Stimulated activated memory B cell treated with anti-CD40 and anti-IgM and Interleukin-4, amounts not matched to agents 10 μg/mL and 1 μg/mL and 100 μg/mL, for 72 hours (primary cell): Measurements from ENCODE around the gene CDH24.
"Not testable (repeated sequence)": the region's sequence is repeated elsewhere in the genome, so short reads cannot be mapped to it uniquely, and the experiment has no call there.

Experiments used
- ATAC-seq: fragments of 150-1000 bp; cut with Tn5 transposase; 2 replicates; pipeline ENCODE4 v1.10.0; 2021
- H3K27ac Mint-ChIP-seq: one replicate; pipeline ENCODE4 v1.8.0; 2022; ENCODE audit warnings: mild to moderate bottlenecking, mixed read lengths
- H3K27me3 Mint-ChIP-seq: one replicate; pipeline ENCODE4 v1.8.0; 2022; ENCODE audit warnings: mixed read lengths
- H3K36me3 Mint-ChIP-seq: one replicate; pipeline ENCODE4 v1.8.0; 2022; ENCODE audit warnings: mixed read lengths
- H3K4me1 Mint-ChIP-seq: one replicate; pipeline ENCODE4 v1.8.0; 2022; ENCODE audit warnings: mixed read lengths
- H3K4me3 Mint-ChIP-seq: one replicate; pipeline ENCODE4 v1.8.0; 2022; ENCODE audit warnings: mild to moderate bottlenecking, moderate library complexity, mixed read lengths
- H3K9me3 Mint-ChIP-seq: one replicate; pipeline ENCODE4 v1.8.0; 2022; ENCODE audit warnings: mixed read lengths

The CDH24 gene

DNA sequence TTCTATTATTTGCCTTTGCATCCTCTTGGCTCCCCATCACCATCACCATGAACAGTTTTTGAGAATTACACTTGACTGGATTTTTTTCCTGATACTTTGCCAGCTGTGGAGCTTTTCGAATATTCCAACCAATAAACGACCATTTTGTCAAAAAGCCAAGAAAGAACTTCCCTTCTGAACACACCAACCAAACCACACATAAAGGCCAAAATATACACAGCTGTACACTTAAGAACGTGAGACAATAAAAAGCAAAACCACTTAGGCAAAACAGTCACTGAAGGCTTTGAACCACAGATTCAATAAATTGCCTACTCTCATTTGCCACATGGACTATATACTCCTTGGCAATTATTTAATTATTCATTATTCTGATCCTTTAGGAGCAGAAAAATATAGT lies 48.5 kb downstream of the CDH24 start:
- no peaks in the 10 kb centered on the region for H3K36me3 Mint-ChIP-seq
- H3K9me3 Mint-ChIP-seq, result no peaks in the 10 kb centered on the region
- peaks cover 24% of the 10 kb centered on the region for H3K4me1 Mint-ChIP-seq
- no peak for ATAC-seq
- peak overlapping the region; percentile 72 for H3K27ac Mint-ChIP-seq
- H3K27me3 Mint-ChIP-seq, result no peaks in the 10 kb centered on the region
- H3K4me3 Mint-ChIP-seq, result peak overlapping the region; percentile 41

- Mint-ChIP-seq H3K27me3 (no peaks in the 10 kb centered on the region), H3K4me1 (peaks cover 24% of the 10 kb centered on the region), H3K27ac (peak overlapping the region; percentile 97), H3K9me3 (no peaks in the 10 kb centered on the region), H3K4me3 (peak overlapping the region; percentile 87), H3K36me3 (no peaks in the 10 kb centered on the region)
- peak; percentile 99 for ATAC-seq
Observed at GRCh38 chr14:23006544-23007419, 50.5 kb downstream of the CDH24 start.

DNA sequence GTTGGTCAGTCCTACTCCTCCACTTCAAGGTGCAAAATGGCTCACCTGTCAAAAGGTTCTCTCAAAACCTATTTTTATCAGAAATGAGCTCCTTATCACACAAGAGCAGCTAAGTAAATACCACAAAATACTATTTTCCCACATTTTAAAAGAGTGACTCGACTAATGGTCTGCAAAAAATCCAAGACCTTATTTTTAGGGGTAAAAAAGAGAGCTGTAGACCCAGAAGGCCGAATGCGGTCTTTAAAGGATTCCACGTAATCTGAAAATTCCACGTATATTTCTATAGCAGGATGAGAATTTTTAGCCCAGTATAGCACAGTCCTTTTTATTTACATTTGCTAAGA lies 51.2 kb downstream of the CDH24 start:
- peak overlapping the region; percentile 97 for H3K27ac Mint-ChIP-seq
- H3K4me1 Mint-ChIP-seq, result peaks cover 24% of the 10 kb centered on the region
- no peaks in the 10 kb centered on the region for H3K27me3 Mint-ChIP-seq
- no peaks in the 10 kb centered on the region for H3K36me3 Mint-ChIP-seq
- peak overlapping the region; percentile 87 for H3K4me3 Mint-ChIP-seq
- no peak for ATAC-seq
- H3K9me3 Mint-ChIP-seq, result no peaks in the 10 kb centered on the region

DNA sequence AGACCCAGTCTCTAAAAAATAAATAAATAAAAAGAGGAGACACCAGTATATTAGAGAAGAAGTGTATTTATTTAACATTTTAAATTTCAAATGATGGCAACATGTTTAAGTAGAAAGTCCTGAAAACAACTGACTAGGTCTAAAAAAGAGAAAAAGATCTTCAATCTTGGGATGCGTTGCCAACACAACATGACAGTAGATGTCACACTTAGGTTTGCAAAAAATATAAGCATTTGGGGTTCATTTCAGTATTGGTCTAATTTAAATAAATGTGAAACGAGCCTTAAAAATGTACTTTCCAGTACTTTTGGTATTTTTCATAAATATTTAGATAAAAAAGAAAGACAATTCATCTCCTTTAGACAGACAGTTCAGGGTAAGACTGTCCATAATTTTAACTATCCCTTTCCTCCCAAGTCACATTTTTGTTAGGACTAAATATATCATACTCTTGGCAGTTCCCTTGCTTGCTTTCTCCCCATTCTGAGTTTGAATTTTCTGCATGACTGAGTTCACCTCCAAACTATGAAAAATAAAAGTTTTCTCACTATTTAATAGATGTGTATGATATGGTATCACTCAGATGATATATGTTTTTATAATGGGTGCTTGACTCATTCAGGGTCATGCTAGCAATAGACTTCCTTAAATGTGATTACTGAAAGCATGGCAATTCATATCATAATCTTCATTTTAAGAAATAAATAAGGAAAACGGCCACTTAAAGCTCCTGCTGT lies 51.7 kb downstream of the CDH24 start:
- Mint-ChIP-seq H3K27me3 (no peaks in the 10 kb centered on the region), H3K4me1 (peaks cover 24% of the 10 kb centered on the region), H3K4me3 (peak overlapping the region; percentile 87), H3K27ac (peak overlapping the region; percentile 97), H3K36me3 (no peaks in the 10 kb centered on the region), H3K9me3 (no peaks in the 10 kb centered on the region)
- ATAC-seq, result no peak

DNA sequence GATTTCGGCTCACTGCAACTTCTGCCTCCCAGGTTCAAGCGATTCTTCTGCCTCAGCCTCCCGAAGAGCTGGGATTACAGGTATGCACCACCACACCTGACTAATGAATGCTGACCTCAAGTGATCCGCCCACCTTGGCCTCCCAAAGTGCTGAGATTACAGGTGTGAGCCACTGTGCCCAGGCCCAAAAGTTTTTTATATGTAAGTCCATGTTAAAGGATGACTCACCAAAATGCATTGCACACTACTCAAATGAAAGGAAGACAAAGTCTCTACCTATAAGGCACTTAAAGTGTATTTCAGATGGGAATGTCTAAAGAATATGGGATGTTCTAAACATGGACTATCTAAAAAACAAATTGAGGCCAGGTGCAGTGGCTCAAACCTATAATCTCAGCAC lies 53.0 kb downstream of the CDH24 start:
- H3K4me3 Mint-ChIP-seq, H3K9me3 Mint-ChIP-seq, H3K36me3 Mint-ChIP-seq, H3K27me3 Mint-ChIP-seq, ATAC-seq, H3K27ac Mint-ChIP-seq: not testable (repeated sequence)
- H3K4me1 Mint-ChIP-seq, result peaks cover 24% of the 10 kb centered on the region

- no peaks in the 10 kb centered on the region for H3K9me3 Mint-ChIP-seq
- no peak overlapping the region for H3K27ac Mint-ChIP-seq
- H3K36me3 Mint-ChIP-seq, result no peaks in the 10 kb centered on the region
- no peaks in the 10 kb centered on the region for H3K27me3 Mint-ChIP-seq
- peaks cover 16% of the 10 kb centered on the region for H3K4me1 Mint-ChIP-seq
- H3K4me3 Mint-ChIP-seq, result no peak overlapping the region
- ATAC-seq, result no peak
Observed at GRCh38 chr14:23002592-23002991, 54.7 kb downstream of the CDH24 start.

DNA sequence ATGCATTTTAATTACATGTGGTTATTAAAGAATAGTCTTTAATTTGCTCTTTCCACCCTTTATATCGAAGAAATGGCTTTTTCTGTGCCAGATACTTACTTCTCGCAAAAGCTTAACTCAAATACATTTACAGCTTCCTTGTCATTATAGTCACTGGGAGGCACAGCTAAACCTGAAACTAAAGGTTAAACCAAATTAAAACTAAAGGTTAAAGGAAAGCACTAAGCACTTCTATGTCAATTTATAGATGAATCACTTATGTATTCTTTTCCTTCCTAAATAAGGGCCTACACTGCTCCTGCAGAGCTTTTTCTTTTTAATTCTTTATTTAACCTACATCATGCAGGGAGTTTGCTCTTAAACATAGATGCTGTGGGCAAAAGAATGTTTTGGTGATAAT lies 56.5 kb downstream of the CDH24 start:
- Mint-ChIP-seq H3K27ac (no peak overlapping the region), H3K4me1 (peaks cover 9% of the 10 kb centered on the region), H3K4me3 (no peak overlapping the region), H3K27me3 (no peaks in the 10 kb centered on the region), H3K9me3 (no peaks in the 10 kb centered on the region), H3K36me3 (no peaks in the 10 kb centered on the region)
- ATAC-seq, result no peak

- Mint-ChIP-seq H3K27me3 (no peaks in the 10 kb centered on the region), H3K27ac (no peak overlapping the region), H3K9me3 (no peaks in the 10 kb centered on the region), H3K4me1 (no peaks in the 10 kb centered on the region), H3K4me3 (no peak overlapping the region), H3K36me3 (no peaks in the 10 kb centered on the region)
- no peak for ATAC-seq
Observed at GRCh38 chr14:22998329-22999012, 58.8 kb downstream of the CDH24 start.

DNA sequence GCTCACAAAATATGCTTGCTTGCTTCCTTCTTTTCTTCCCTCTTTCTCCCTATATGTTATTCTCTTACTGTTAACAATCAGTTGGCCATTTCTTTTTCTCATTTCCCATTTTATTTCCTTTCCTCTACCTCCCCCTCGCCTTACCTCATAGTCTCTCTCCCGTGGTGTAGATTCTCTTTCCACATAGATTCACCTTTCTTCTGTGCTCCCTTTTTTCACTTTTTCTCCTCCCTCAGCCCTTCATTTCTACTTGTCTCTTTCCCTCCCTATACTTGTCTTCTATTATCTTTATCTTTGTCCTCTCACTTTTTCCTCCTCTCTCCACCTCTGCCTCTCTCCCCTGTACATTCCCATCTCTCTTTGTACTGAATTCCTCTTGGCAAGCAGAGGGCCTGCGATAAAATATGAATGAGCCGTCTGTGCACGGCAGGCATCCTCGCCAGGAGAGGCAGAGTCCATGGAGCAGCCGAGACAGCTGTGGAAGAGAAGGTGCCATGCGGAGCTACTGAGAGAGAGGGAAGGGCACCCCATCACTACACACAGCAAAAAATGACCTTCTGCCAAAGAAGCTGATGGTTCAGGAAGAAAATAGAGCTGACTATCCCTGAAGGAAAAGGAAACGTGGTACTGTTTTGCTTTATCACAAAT lies 59.5 kb downstream of the CDH24 start:
- no peak for ATAC-seq
- H3K4me3 Mint-ChIP-seq, result no peak overlapping the region
- H3K9me3 Mint-ChIP-seq, result no peaks in the 10 kb centered on the region
- no peak overlapping the region for H3K27ac Mint-ChIP-seq
- H3K36me3 Mint-ChIP-seq, result no peaks in the 10 kb centered on the region
- H3K27me3 Mint-ChIP-seq, result no peaks in the 10 kb centered on the region
- H3K4me1 Mint-ChIP-seq, result no peaks in the 10 kb centered on the region
